GM12891 (cell line): ENCODE results near the gene KCND3.
"Not testable (repeated sequence)": the region's sequence is repeated elsewhere in the genome, so short reads cannot be mapped to it uniquely, and the experiment has no call there.

Experiments used
- DNase-seq: peaks from one replicate; pipeline ENCODE4 v3.0.0; 2011; ENCODE audit warnings: low spot score; ENCODE audit not compliant: insufficient read length
- FAIRE-seq: peaks from 2 replicates; lab custom pipeline; 2011; peaks lifted over from hg19 to GRCh38; lab: Jason Lieb, UNC
- PAX5 ChIP-seq: IDR thresholded peaks from 2 replicates; pipeline ENCODE4 v1.6.1; 2011; ENCODE audit warnings: low read length, moderate library complexity, mild to moderate bottlenecking; ENCODE audit not compliant: insufficient read depth, severe bottlenecking
- POLR2A ChIP-seq: IDR thresholded peaks from 2 replicates; pipeline ENCODE4 v1.6.1; 2011; ENCODE audit warnings: low read depth, low read length, control low read depth
- POLR2AphosphoS5 ChIP-seq: IDR thresholded peaks from 2 replicates; pipeline ENCODE4 v1.6.1; 2011; ENCODE audit warnings: low read depth, low read length, control low read depth
- POU2F2 ChIP-seq: IDR thresholded peaks from 2 replicates; pipeline ENCODE4 v1.6.1; 2011; ENCODE audit warnings: low read depth, mild to moderate bottlenecking, control low read depth, low read length, moderate library complexity
- SPI1 ChIP-seq: IDR thresholded peaks from 2 replicates; pipeline ENCODE4 v1.6.1; 2011; ENCODE audit warnings: low read depth, low read length, control low read depth
- TAF1 ChIP-seq: IDR thresholded peaks from 2 replicates; pipeline ENCODE4 v1.6.1; 2011; ENCODE audit warnings: low read depth, low read length, control low read depth

Gene KCND3

GRCh38 chr1:111745675-111746613, 243.5 kb downstream of the KCND3 start:
- no peak for DNase-seq
- TF ChIP-seq SPI1 = no peak
- TF ChIP-seq PAX5 = no peak
- no peak for TF ChIP-seq POLR2AphosphoS5
- no peak for TF ChIP-seq TAF1
- no peak for TF ChIP-seq POLR2A
- no peak for TF ChIP-seq POU2F2
- FAIRE-seq = no peak

- DNase-seq (no peak), FAIRE-seq (no peak)
- TF ChIP-seq POU2F2 (no peak), PAX5 (no peak), SPI1 (no peak), TAF1 (no peak), POLR2A (no peak), POLR2AphosphoS5 (no peak)
These were observed 245.8 kb downstream of the KCND3 start for GRCh38 chr1:111743679-111744101.

GRCh38 chr1:111742938-111743549, 246.4 kb downstream of the KCND3 start:
- no peak for DNase-seq
- TF ChIP-seq PAX5 (no peak), TAF1 (no peak), POLR2A (no peak), SPI1 (no peak), POU2F2 (no peak), POLR2AphosphoS5 (no peak)
- no peak for FAIRE-seq

- FAIRE-seq, DNase-seq: not testable (repeated sequence)
These were observed 247.2 kb downstream of the KCND3 start for GRCh38 chr1:111742292-111742691.

GRCh38 chr1:111739925-111740765, 249.3 kb downstream of the KCND3 start:
- TF ChIP-seq POLR2AphosphoS5 (no peak), PAX5 (no peak), POU2F2 (no peak), TAF1 (no peak), POLR2A (no peak), SPI1 (no peak)
- FAIRE-seq (peak; percentile 63), DNase-seq (peak; percentile 39)

- DNase-seq (peak; percentile 85), FAIRE-seq (peak; percentile 92)
- TF ChIP-seq POLR2AphosphoS5 (no peak), POLR2A (no peak), SPI1 (0 out of 2 replicates have a peak, but pooled peaks have one; percentile 5)
These were observed 250.1 kb downstream of the KCND3 start, which contains the start of gene INKA2 for GRCh38 chr1:111739194-111739924. Gene INKA2, minus strand, starts transcription at chr1:111739395. Its CDS starts 153 bp downstream, at chr1:111739242.

GRCh38 chr1:111738436-111739193, 250.9 kb downstream of the KCND3 start:
- TF ChIP-seq POLR2AphosphoS5 = no peak
- no peak for TF ChIP-seq POLR2A
- no peak for TF ChIP-seq POU2F2
- no peak for TF ChIP-seq SPI1
- no peak for TF ChIP-seq PAX5
- TF ChIP-seq TAF1 = no peak
- DNase-seq (peak; percentile 40), FAIRE-seq (no peak)

- FAIRE-seq = peak; percentile 47
- TF ChIP-seq PAX5 (no peak), TAF1 (no peak), SPI1 (no peak), POLR2AphosphoS5 (no peak), POLR2A (no peak), POU2F2 (no peak)
- no peak for DNase-seq
These were observed 251.4 kb downstream of the KCND3 start for GRCh38 chr1:111738133-111738435.
